H4 (cell line): ENCODE data around the gene MACROD2. TPM values are rescaled to one million over a fixed set of nuclear protein-coding genes. Genes with fewer than 3 reads are reported as not detected.
A peak's percentile ranks its signal among the peaks of the same experiment; 100 is the strongest.
"Not testable (repeated sequence)": the region's sequence is repeated elsewhere in the genome, so short reads cannot be mapped to it uniquely, and the experiment has no call there.

Experiments
- DNase-seq: peaks from one replicate; pipeline ENCODE4 v3.0.0-alpha.2; 2015; ENCODE audit warnings: low spot score
- total RNA-seq: library from RNA; depleted of rRNA; stranded (reverse); fragments of >200 nt; shearing (Covaris generic); gene quantifications from 2 replicates; pipeline ENCODE4 v1.2.3, GENCODE V29; 2014

MACROD2 gene
- total RNA-seq, 1 experiment from 2014 or later: 1.2 TPM

DNA sequence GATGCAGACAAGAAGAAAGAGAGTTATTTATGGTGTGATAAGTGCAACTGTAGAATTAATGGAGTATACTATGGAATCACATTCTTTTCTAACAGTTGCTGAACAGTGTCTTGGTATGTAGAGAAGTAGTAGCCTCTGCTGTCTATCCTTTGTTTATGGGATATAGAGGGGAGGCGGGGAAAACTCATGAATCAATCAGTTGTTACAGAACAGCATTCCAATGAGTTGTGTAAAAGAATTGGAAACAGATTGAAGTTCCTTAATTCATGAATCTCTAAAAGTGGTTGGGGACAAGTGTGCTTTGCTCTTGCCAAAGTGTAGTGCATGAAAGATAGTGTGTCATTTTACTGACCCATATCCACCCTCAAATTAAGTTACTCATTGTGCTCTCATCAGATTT, 264.4 kb downstream of the MACROD2 start:
- no peak for DNase-seq

DNA sequence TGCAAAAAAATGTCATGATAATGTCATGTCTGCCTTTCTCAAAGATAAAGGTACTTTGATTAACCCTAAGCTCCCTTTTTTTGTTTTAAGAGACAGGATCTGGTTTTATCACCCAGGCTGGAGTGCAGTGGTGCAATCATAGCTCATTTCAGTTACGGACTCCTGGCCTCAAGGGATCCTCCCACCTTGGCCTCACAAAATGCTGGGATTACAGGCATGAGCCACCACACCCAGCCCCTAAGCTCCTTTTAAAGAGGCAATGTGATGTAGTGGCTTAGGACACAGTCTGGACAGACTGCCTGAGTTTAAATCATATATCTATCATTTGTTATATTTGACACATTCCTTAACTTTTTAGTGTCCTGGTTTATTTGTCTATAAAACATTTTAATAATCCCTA, 265.1 kb downstream of the MACROD2 start:
- DNase-seq: no peak

DNA sequence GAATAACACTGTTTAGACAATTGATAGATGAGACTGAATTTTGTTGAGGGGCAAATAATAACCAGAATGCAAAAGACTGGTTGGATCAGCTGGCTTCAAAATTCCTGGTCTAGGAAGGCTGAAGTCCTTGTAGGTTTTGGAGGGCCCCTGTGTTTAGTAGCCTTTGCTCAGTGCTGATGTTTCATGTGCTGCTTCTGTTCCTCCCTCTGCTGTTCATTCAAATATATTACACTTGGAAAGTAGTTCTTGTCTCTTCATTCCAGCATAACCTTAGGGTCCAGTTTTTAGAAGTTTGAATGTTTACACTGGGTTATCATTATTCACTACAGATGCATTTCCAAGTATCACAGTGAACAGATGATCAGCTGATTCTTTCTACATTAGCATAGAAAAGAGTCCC, 269.6 kb downstream of the MACROD2 start:
- DNase-seq: peak; percentile 27

DNA sequence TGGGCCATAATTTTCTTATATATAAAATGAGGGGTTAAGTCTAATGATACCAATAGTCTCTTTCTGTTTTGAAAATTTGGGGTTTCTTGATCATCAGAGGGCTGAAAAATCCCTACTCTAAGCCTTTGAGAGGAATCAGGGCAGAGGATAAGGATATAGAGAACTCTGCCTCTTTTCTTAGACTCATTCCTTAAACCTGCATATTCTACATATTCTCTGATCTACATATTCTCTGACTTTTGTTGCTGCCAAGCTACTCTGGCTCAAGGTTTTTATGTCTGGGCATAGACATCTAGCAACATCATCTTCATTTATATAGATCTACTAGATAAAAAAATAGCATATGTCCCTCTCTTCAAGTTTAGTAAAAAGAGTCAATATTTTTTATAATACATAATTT, 270.9 kb downstream of the MACROD2 start:
- no peak for DNase-seq

DNA sequence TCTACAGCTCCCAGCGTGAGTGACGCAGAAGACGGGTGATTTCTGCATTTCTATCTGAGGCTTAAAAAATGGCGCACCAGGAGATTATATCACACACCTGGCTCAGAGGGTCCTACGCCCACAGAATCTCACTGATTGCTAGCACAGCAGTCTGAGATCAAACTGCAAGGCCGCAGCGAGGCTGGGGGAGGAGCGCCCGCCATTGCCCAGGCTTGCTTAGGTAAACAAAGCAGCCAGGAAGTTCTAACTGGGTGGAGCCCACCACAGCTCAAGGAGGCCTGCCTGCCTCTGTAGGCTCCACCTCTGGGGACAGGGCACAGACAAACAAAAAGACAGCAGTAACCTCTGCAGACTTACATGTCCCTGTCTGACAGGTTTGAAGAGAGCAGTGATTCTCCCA, 275.4 kb downstream of the MACROD2 start:
- not testable (repeated sequence) for DNase-seq

DNA sequence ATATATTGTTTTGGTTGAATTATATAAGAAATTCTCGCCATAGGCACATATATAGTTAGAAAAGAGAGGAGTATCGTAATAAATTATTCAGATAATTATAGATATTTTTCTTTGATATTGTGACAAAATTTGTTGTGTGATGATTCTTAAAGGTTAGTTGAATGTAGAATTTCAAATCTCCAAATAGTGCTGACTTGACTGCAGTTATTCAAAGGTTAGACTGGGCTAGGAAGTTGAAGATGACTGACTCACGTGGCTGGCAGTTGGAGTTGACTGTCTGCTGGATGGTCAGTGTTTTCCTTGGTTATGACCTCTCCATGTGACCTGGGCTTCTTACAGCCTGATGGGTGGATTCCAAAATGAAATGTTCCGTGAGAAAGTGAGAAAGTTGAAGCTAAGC, 286.8 kb downstream of the MACROD2 start:
- DNase-seq: no peak

DNA sequence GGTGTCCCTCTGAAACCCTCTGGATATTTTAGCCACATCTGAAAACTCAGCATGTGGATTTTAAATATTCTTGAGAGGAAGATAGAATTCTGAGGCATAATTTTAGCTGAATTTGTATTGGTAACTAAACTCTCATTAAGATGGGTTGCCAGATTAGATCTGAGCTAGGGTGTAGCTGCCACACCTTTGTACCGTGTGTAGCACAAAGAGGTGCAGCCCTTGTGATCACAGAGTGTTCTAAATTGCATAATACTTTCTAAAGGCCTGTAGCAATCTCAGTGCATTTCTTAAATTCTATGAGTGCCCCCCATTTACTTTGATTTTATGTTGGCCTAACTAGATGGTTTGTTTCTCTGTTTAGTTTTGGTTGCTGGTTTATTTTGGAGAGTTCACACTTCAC, 289.1 kb downstream of the MACROD2 start:
- DNase-seq: no peak

DNA sequence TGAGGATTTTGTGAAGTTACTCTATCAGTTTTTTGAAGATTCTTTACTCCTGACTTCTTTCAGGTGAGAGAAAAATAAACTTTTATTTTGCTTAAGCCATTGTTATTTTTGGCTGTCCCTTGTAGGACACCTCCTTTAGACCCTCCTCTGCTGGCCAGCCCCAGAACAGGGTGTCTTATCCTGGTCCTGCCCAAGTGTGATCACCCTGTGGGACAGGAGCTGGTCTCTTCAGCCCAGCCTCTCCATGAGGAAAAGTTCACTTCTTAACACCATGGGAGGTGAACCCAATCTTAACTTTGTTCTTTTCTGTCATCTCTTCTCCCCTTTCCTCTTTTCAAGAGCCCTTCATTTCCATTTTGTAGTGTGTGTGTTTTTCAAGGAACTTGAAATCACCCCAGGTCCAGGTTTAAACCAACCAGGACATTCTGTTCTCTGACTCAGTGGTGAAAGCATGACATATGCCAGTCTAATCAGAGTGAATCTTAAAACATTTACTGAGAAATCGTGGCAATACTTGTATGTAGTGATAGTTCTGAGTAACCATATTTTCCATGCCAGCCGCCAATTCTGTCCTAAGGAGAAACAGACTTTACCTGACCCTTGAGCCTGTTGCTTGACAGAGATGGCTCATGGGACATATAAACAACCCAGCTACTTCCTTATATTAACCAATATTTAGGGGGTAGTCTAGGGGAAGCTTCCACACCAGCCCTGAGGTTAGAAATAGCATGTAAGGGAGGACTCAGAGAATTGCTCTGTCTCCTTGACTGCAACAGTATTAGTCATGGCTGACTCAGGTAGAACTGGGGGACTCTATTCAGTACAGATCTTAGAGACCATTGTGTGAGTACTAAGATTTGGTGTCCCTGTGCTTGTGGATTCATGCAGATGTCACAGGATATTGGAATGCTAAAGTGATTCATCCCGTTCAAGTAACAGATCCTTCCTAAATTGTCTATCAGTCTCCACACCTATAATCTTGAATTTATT, 293.3 kb downstream of the MACROD2 start:
- peak; percentile 7 for DNase-seq

DNA sequence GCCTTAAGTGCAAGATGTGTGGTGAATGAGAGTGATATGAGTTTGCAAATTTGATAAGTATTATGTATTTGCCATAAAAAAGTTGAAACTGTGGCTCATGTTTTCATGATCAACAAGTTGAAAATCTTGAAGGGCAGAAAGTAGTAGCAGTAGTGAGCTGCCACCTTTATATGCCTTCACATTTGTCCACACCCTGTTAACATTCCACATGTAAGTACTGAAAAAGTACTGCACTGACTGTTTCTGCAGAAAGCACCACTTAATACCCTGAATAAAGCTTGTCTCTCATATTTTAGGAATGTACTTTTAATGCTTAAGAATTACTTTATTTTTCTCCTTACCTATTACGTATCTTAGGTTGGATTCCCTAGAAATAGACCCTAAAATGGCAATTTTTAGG, 296.2 kb downstream of the MACROD2 start:
- DNase-seq: no peak

DNA sequence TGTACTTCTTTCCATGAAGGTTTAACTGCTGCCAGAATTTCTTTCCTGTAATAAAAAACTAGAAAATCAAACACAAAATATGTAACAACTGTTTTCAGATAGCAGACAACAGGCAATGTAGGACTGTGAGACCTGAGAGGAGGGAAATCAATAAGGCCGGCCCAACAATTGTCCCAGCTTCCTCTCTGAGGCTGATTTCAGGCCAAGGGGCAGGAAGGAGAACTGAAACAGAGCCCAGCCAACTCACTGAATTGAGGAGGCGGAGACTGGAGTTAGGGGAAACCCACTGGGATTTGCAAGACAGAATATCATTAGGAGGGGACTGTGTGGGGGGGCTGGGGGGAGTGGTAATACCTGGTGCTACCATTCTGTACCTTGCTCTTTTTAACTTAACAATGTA, 299.9 kb downstream of the MACROD2 start:
- DNase-seq: no peak

DNA sequence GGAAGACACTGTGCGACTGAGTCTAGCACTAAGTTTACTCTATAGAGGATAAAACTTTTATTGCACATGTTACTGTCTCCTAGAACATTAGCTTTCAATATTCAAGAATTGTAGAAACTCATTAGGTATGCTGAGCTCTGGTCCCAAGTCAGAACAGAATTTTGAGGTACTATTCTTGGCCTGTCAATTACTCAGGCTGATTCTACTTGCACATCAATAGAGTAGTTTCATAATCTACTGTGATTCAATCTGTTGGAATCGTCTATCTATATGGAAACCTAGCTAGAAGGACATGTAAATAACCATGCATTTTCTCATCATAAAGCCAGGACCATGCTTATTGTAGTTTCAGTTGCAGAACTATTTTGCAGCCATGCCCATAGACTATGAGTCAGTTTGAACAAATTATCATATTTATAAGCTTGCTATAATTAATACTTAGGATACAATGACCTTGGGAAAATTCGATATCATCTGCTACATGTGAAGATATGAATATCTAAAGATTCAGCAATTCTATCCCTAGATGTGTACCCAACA, 300.5 kb downstream of the MACROD2 start:
- no peak for DNase-seq

DNA sequence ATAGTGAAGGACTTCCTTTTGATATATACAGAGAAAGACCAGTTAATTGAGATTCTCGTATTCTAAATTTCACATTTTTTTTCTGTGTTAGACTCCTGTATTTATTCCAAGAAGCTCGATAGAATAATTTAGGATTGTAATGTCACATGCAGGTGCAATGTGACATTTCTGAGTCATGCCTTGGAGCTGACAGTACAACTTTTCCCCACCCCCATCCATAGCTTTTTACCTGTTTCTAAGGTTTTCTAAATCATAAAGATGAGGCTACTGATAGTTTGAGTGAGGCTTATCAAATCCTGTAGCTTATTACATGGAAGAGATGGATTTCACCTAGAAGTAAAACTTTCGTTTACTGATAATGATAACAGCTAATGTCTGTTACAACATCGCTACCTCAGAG, 304.5 kb downstream of the MACROD2 start:
- no peak for DNase-seq

DNA sequence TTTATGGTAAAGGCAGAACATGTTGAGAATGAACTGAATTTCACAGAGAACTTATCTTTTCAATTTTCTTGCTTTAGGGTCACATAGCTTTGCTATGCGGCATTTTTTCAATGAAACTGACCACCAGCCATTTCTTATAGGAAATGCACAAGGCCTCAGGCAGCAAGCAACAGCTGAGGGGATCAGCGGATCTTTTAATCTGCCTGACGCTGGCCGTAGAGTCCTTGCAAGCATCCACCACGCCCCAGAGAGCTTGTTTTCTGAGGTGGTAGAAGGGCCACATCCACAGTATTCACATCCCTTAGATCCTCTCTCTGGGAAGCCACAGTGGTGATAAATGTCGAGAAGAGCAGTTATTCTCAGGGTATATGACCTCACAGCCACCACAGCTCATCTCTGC, 307.8 kb downstream of the MACROD2 start:
- DNase-seq: no peak

DNA sequence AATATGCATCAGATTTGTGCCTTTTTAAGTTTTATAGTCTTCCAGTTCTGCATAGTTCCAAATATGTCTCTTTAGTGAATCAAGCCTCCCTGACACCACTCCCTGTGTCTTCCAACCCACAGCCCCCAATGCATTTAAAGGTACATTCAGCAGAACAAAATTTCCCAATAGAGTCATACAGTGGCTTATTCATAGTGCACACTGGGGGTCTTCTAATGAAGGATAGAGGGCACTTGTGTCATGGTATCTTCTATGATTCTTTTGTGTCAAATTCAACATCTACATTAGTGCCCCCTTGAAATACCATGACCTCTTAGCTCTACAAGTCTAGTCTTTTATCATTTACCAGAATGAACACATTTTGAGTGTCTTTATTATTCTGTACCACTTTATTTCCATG, 308.3 kb downstream of the MACROD2 start:
- no peak for DNase-seq

DNA sequence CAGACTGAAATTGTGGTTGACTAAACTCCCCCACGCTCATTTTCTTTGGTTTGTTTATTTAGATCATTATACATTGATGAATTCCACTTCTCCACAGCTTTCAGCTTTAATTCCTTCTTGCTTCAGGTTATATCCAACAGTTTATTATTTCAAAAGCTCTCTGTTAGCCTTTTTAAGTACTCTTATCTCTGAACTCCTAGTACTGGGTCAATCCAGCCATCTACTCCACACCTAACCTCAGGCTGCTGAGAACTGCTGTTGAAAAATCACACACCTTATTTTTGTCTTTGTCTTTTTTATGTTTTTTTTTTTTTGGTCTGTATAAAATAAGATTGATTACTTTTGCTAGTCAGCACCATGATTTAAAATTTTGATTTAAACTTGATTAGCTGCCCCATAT, 309.2 kb downstream of the MACROD2 start:
- no peak for DNase-seq

DNA sequence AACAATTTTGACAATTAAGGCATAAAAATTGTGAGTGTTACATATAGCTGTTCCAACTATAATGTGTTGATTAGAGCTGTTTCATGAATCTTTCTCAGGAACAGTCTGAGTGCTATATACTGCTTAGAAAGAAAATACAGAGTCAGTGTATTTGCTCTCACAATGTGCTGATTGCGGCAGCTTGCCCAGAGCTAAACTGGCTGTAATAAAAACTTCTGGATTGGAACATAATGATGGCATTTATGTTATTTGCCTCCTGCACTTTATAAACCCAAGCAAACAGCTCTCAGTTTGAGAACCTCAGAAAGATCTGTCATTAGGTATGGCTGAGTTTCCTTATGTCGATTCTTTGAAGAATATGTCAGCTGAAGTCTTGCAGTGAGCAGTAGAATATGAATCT, 312.6 kb downstream of the MACROD2 start:
- DNase-seq: no peak

DNA sequence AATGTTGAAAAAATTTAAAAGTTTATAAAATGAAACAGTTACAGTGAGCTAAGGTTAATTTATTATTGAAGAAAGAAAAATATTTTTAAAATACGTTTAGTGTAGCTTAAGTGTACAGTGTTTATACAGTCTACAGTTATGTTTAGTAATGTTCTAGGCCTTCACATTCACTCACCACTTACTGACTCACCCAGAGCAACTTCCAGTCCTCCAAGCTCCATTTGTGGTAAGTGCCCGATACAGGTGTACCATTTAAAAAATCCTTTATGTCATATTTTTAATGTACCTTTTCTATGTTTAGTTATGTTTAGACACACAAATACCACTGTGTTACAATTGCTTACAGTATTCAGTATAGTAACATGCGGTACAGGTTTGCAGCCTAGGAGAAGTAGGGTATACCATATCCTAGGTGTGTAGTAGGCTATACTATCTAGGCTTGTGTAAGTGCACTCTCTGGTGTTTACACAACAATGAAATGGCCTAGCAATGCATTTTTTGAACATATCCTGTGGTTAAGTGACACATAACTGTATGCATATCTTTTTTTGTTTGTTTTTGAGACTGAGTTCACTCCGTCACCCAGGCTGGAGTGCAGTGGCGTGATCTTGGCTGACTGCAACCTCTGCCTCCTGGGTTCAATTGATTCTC, 315.8 kb downstream of the MACROD2 start:
- no peak for DNase-seq

DNA sequence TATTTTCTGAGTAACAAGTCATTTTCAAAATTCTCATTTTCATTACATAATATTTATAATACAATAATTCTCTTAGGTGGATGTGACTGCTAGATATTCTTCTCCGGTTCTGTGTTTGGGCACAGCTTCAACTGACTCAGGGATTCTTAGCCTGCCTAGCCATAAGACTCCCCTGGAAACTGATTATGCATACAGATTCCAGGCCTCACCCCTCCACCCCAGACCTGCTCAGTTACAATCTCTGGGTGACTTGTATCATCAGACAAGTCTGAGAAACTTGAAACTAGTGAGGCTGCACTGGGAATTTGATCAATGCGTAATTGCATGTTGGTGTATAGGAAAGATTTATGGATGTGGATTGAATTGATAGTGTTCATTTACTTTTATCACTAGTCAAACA, 316.7 kb downstream of the MACROD2 start:
- no peak for DNase-seq

DNA sequence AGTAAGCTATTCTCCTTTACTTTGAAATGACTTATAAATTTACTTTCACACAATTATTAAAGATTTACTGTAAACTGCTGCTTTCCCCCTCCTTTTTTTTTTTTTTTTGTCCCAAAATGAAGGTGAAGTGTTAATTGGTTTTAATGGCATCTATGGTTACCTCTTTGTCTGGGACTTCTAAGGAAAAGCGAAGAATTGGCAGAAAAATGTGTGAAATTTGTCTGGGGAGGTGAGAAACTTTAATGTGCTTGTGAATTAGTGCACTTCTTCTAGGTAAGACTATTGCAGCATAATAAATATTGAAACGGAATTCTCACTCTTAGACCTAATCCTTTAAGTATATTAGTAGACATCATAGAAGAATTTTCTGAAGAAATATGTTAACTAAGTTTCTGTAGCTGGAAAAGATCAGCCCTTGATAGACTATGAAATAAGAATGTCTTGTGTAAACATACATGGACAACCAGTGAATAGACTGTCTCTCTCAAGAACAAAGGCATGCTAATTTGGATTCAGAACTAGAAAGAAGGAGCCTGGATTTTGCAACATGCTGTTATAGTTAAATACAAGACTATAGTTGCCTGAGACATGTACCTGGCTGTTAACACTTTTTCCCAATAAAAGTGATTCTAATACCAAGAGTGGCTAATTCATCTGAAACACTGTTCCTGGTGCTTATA, 318.2 kb downstream of the MACROD2 start:
- no peak for DNase-seq

DNA sequence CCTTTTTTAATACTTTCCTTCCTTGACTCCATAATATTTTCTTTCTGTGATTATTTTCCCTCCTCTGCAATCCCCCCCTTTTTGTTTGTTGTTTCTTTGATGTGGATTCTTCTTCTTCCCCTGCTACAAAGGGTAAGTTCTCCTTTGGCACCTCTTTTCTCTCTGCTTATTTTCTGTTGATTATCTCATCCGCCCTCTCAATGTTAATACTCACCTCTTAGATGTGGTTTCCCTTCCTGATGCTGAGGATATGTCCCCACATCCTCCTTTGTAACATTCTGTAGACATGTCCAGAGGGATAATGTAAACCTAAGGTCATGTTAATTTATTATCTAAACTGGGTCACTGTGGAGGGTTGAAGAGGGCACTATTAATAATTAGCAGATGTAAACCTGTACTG, 324.4 kb downstream of the MACROD2 start:
- no peak for DNase-seq

DNA sequence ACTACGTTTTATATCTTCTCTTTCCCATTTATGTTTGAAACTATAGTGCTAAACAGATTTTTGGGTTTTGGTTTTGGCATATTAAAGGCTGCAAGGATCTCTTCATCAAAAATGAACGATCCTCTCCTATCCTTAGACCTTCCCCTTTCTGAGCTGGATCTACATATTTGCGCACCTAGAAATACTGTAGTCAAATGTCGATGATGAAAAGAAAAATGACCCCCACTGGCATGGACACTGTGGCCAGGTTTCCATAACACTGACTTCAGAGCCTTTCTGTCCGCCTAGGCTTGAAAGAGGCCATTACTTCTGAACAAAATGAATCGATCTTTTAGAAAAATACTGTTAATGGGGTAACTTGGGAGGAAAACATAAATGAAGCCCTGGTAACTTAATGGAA, 336.3 kb downstream of the MACROD2 start:
- no peak for DNase-seq

DNA sequence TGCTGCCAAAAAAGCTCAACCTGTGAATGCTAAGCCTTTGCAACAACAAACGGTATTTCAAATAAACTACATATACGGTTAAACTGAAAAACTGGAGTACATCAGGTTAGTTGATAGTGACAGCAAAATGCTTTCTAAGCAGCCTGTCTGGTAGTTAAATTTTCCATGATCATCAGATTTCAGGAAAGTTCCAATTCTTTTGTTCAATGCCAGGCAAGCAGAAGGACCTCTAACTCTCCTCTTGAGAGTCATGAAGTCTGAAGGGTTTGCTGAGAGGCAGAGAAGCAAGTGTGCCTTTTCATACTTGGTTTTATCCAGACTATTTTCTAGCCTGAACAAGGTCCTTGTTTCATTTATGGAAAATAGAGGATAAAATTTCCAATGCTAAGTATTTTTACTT, 337.6 kb downstream of the MACROD2 start:
- no peak for DNase-seq
